Pancreas (tissue), 10 donors: ENCODE results near the gene DNAH17. TPM values are rescaled to one million over a fixed set of nuclear protein-coding genes. Genes with fewer than 3 reads are reported as not detected.

Experiments
- ATAC-seq, 4 donors: fragments of 200-7000 bp; cut with Tn5 transposase; one replicate each; pipeline versions ENCODE4 v1.8.0 to v1.9.1; 2020; ENCODE audit warnings: mild to moderate bottlenecking in 4 of 4, moderate library complexity in 4 of 4
- DNase-seq, 6 donors: peaks; one replicate each; pipeline ENCODE4 v3.0.0-alpha.2; 2020
- FAIRE-seq: peaks from 2 replicates; lab custom pipeline; 2012; peaks lifted over from hg19 to GRCh38; lab: Jason Lieb, UNC
- H3K27ac ChIP-seq, 4 donors: fragments of 200-600 bp; sonication (generic); 1 replicate in 3 of 4; 2 replicates in 1 of 4; pipeline versions ENCODE4 v1.5.0 to v1.8.0; 2020
- H3K27me3 ChIP-seq, 4 donors: fragments of 200-600 bp; one replicate each; pipeline ENCODE4 v1.8.0; 2021
- H3K36me3 ChIP-seq, 3 donors: fragments of 200-600 bp; sonication (generic) in 1 of 3; one replicate each; pipeline versions ENCODE4 v1.5.0 to v1.8.0; 2020 to 2021
- H3K4me1 ChIP-seq, 3 donors: fragments of 200-600 bp; one replicate each; pipeline ENCODE4 v1.8.0; 2021
- H3K4me3 ChIP-seq, 4 donors: fragments of 200-600 bp; sonication (generic) in 2 of 4; one replicate each; pipeline versions ENCODE4 v1.5.0 to v1.8.0; 2020 to 2021
- H3K9me3 ChIP-seq, 4 donors: fragments of 200-600 bp; one replicate each; pipeline ENCODE4 v1.8.0; 2021
- CTCF ChIP-seq, 4 donors: fragments of 200-600 bp; sonication (generic) in 3 of 4; IDR thresholded peaks; one replicate each; pipeline versions ENCODE4 v1.5.0 to v1.8.0; 2021; ENCODE audit warnings: antibody characterized with exemption in 4 of 4
- WGBS, 2 donors: extraction: QIAGEN DNeasy Blood & Tissue Kit; methylation state at CpG; one replicate each; pipeline ENCODE4 v1.1.7; 2013; 5-methylcytosine and 5-hydroxymethylcytosine counted together
- intact Hi-C, 3 donors: fragments of 100-400 bp; cut with DNase I; formaldehyde crosslinking; loops; one replicate each; pipeline versions ENCODE4 v1.11.1 to v1.14.2; 2022
- polyA plus RNA-seq, 2 donors: library from polyadenylated mRNA; stranded (reverse); fragments of 200-250 nt; gene quantifications; one replicate each; pipeline ENCODE4 v1.2.3, GENCODE V29; 2013
- total RNA-seq, 6 donors: library from RNA; stranded (reverse); fragmentation: NEBNext Ultra II Directional in 4 of 6; extraction: Animal tissue kit (Norgen Biotek cat#: 25700) in 4 of 6; gene quantifications; one replicate each; pipeline versions ENCODE4 v1.2.1 to v1.2.4, GENCODE V29; 2021 to 2023
- donor health status: healthy with polysubstance abuse.
- donor health status: DM: no; HTN: no; CAD: no; lungs with moderate emphysema.
- donor health status: DM: no; HTN: no; CAD: no.
- donor health status: control.
- donor health status: control.
- donor health status: Bipolar disorder and iron deficiency.
- donor health status: DM: yes; HTN: yes; CAD: no.
- donor health status: DM: no; HTN: no; CAD: no.
- donor health status: DM: no; HTN: no; CAD: no.
- donor health status: DM: yes; HTN: yes; CAD: no.

DNAH17 gene
- total and polyA plus RNA-seq, 8 donors: 0.02 to 0.08 (median 0.03) TPM; not detected in 5

GRCh38 chr17:78395155-78395554 lies 182.0 kb downstream of the DNAH17 start:
- intact Hi-C loops: no loop called here
- H3K9me3 ChIP-seq: no peaks in the 10 kb centered on the region
- H3K27me3 ChIP-seq: no peaks in the 10 kb centered on the region
- FAIRE-seq: no peak
- H3K27ac ChIP-seq: no peak overlapping the region
- H3K4me3 ChIP-seq: no peak overlapping the region
- WGBS, 2 donors: 95 to 96% methylated on average over 2 of the region's 2 CpGs
- no peak for TF ChIP-seq CTCF (IDR thresholded peaks at IDR 0.05)
- no peak for ATAC-seq
- H3K4me1 ChIP-seq: peaks cover 0 to 6% (median 5%) of the 10 kb centered on the region in 3 donors
- H3K36me3 ChIP-seq: peaks cover 11 to 19% (median 15%) of the 10 kb centered on the region in 3 donors
- no peak for DNase-seq

- Histone ChIP-seq H3K27me3 (no peaks in the 10 kb centered on the region), H3K4me3 (no peak overlapping the region), H3K4me1 (peaks cover 0 to 6% (median 5%) of the 10 kb centered on the region in 3 donors), H3K27ac (no peak overlapping the region), H3K9me3 (no peaks in the 10 kb centered on the region), H3K36me3 (peaks cover 6 to 9% (median 7%) of the 10 kb centered on the region in 3 donors)
- FAIRE-seq: no peak
- peak in 1 of 6 donors; percentile 1 for DNase-seq
- intact Hi-C loops: no loop called here
- no peak for TF ChIP-seq CTCF (IDR thresholded peaks at IDR 0.05)
- ATAC-seq: no peak
- WGBS, 2 donors: 87 to 94% methylated on average over 7 of the region's 7 CpGs
Measured at GRCh38 chr17:78394209-78394608, 183.0 kb downstream of the DNAH17 start.

- Histone ChIP-seq H3K4me1 (peaks cover 0 to 6% (median 5%) of the 10 kb centered on the region in 3 donors), H3K27ac (no peak overlapping the region), H3K4me3 (no peak overlapping the region), H3K36me3 (peaks cover 3% of the 10 kb centered on the region in 3 donors), H3K9me3 (no peaks in the 10 kb centered on the region), H3K27me3 (no peaks in the 10 kb centered on the region)
- FAIRE-seq (no peak), ATAC-seq (no peak), DNase-seq (no peak)
- intact Hi-C loops: no loop called here
- 92 to 96% methylated on average over 4 of the region's 4 CpGs for WGBS, 2 donors
- no peak for TF ChIP-seq CTCF (IDR thresholded peaks at IDR 0.05)
Measured at GRCh38 chr17:78393575-78393974, 183.6 kb downstream of the DNAH17 start.

- FAIRE-seq (no peak), DNase-seq (peak in 1 of 6 donors; percentile 7), ATAC-seq (no peak)
- no peak for TF ChIP-seq CTCF (IDR thresholded peaks at IDR 0.05)
- Histone ChIP-seq H3K36me3 (no peaks in the 10 kb centered on the region), H3K4me3 (no peak overlapping the region), H3K4me1 (peaks cover 0 to 6% (median 5%) of the 10 kb centered on the region in 3 donors), H3K27me3 (no peaks in the 10 kb centered on the region), H3K9me3 (no peaks in the 10 kb centered on the region), H3K27ac (no peak overlapping the region)
- WGBS, 2 donors: 94% methylated on average over 6 of the region's 6 CpGs
- intact Hi-C loops: no loop called here
Measured at GRCh38 chr17:78392295-78392694, 184.9 kb downstream of the DNAH17 start.

GRCh38 chr17:78391843-78392242 lies 185.4 kb downstream of the DNAH17 start:
- H3K4me3 ChIP-seq: no peak overlapping the region
- 74 to 79% methylated on average over 4 of the region's 4 CpGs for WGBS, 2 donors
- H3K27me3 ChIP-seq: no peaks in the 10 kb centered on the region
- DNase-seq (no peak), ATAC-seq (no peak), FAIRE-seq (no peak)
- H3K9me3 ChIP-seq: no peaks in the 10 kb centered on the region
- H3K4me1 ChIP-seq: peaks cover 0 to 6% (median 5%) of the 10 kb centered on the region in 3 donors
- intact Hi-C loops: no loop called here
- H3K27ac ChIP-seq: no peak overlapping the region
- H3K36me3 ChIP-seq: no peaks in the 10 kb centered on the region
- no peak for TF ChIP-seq CTCF (IDR thresholded peaks at IDR 0.05)
